ENCODE results near the gene RB1.

DNA sequence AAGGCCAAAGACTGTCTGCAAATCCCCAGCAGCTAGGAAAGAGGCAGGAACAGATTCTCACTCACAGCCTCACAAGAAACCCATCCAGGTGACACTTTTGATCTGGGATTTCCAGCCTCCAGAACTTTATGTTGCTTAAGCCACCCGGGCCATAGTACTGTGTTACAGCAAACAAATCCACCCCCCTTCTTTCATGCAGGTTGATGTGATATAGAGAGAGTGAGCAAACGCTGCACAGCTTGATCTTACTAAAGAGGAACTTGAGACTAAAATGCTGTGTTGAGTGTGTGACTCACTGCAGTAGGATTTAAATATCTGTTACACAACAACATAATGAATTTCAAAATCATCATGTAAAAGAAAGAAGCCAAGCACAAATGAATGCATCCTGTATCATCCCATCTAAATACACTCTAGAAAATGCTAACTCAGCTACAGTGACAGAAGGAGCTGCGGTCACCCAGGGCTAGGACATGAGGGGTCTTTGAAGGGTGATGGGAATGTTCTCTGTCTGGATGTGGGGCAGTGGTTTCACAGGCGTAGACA is 197.2 kb downstream of the RB1 start:
- no peak for TF ChIP-seq POLR2AphosphoS5 (IDR thresholded peaks at IDR 0.05; ENCODE audit: low read depth, low read length)
- no peak for TF ChIP-seq REST (IDR thresholded peaks at IDR 0.05; ENCODE audit: insufficient read depth in 1 of 2, low read depth in 2 of 2, low read length in 2 of 2)
- no peak for TF ChIP-seq SIN3A (IDR thresholded peaks at IDR 0.05; ENCODE audit: borderline replicate concordance, insufficient read depth, low read length)
- TF ChIP-seq TAF1 (IDR thresholded peaks at IDR 0.05; ENCODE audit: borderline replicate concordance, insufficient read depth, low read length), result no peak
- TF ChIP-seq FOXP2 (optimal IDR thresholded peaks at IDR 0.05; ENCODE audit: borderline replicate concordance, extremely low read depth, extremely low read length, insufficient read depth), result no peak

Data from PFSK-1 (cell line).